Measurements from ENCODE around the gene FAR2. TPM values are rescaled to one million over a fixed set of nuclear protein-coding genes. Genes with fewer than 3 reads are reported as not detected.

Gene FAR2
- total RNA-seq, 1 experiment from 2014 or later, result 10.7 TPM

GRCh38 chr12:29208060-29208459 lies 59.0 kb downstream of the FAR2 start:
- TF ChIP-seq CTCF (conservative IDR thresholded peaks at IDR 0.05; ENCODE audit: low read depth, low read length) (no peak), EZH2 (IDR thresholded peaks at IDR 0.05; ENCODE audit: borderline replicate concordance, low read depth, low read length, poor library complexity, severe bottlenecking) (no peak)
- no peaks in the 10 kb centered on the region for H3K27me3 ChIP-seq (replicated peaks; ENCODE audit: insufficient read depth, low read depth, low read length, poor library complexity)
- H3K4me3 ChIP-seq (ENCODE audit: low read depth, low read length, poor library complexity, severe bottlenecking), result no peak overlapping the region
- intact Hi-C loops (cut with micrococcal nuclease; ENCODE audit: unreplicated experiment), result no loop called here
- no peaks in the 10 kb centered on the region for H3K9me3 ChIP-seq (ENCODE audit: low read depth, low read length, poor library complexity, severe bottlenecking)
- BruUV-seq (replicated peaks), result no TSS peak
- CTCF ChIA-PET, result no interaction called here
- DNase-seq (ENCODE audit: low spot score), result no peak
- H3K27ac ChIP-seq (ENCODE audit: low read depth, low read length, poor library complexity, severe bottlenecking), result no peak overlapping the region
- H3K36me3 ChIP-seq (ENCODE audit: insufficient read depth, low read length, poor library complexity, severe bottlenecking), result no peaks in the 10 kb centered on the region
- POLR2A ChIA-PET (ENCODE audit: low non-redundant PET), result no interaction called here
- peaks cover 8% of the 10 kb centered on the region for H3K4me1 ChIP-seq (ENCODE audit: insufficient read depth, low read length, poor library complexity, severe bottlenecking)

- H3K9me3 ChIP-seq (ENCODE audit: low read depth, low read length, poor library complexity, severe bottlenecking), result no peaks in the 10 kb centered on the region
- H3K4me1 ChIP-seq (ENCODE audit: insufficient read depth, low read length, poor library complexity, severe bottlenecking), result peaks cover 17% of the 10 kb centered on the region
- BruUV-seq (replicated peaks), result no TSS peak
- TF ChIP-seq EZH2 (IDR thresholded peaks at IDR 0.05; ENCODE audit: borderline replicate concordance, low read depth, low read length, poor library complexity, severe bottlenecking), result no peak
- TF ChIP-seq CTCF (conservative IDR thresholded peaks at IDR 0.05; ENCODE audit: low read depth, low read length), result no peak
- H3K4me3 ChIP-seq (ENCODE audit: low read depth, low read length, poor library complexity, severe bottlenecking), result no peak overlapping the region
- H3K36me3 ChIP-seq (ENCODE audit: insufficient read depth, low read length, poor library complexity, severe bottlenecking), result no peaks in the 10 kb centered on the region
- POLR2A ChIA-PET (ENCODE audit: low non-redundant PET), result no interaction called here
- DNase-seq (ENCODE audit: low spot score), result no peak
- H3K27ac ChIP-seq (ENCODE audit: low read depth, low read length, poor library complexity, severe bottlenecking), result no peak overlapping the region
- no peaks in the 10 kb centered on the region for H3K27me3 ChIP-seq (replicated peaks; ENCODE audit: insufficient read depth, low read depth, low read length, poor library complexity)
- CTCF ChIA-PET, result no interaction called here
- intact Hi-C loops (cut with micrococcal nuclease; ENCODE audit: unreplicated experiment), result no loop called here
These were observed 60.0 kb downstream of the FAR2 start for GRCh38 chr12:29208936-29209701.

- no peak for TF ChIP-seq EZH2 (IDR thresholded peaks at IDR 0.05; ENCODE audit: borderline replicate concordance, low read depth, low read length, poor library complexity, severe bottlenecking)
- TF ChIP-seq CTCF (conservative IDR thresholded peaks at IDR 0.05; ENCODE audit: low read depth, low read length), result no peak
- Histone ChIP-seq H3K4me3 (ENCODE audit: low read depth, low read length, poor library complexity, severe bottlenecking) (no peak overlapping the region), H3K4me1 (ENCODE audit: insufficient read depth, low read length, poor library complexity, severe bottlenecking) (peaks cover 26% of the 10 kb centered on the region), H3K27me3 (replicated peaks; ENCODE audit: insufficient read depth, low read depth, low read length, poor library complexity) (no peaks in the 10 kb centered on the region), H3K36me3 (ENCODE audit: insufficient read depth, low read length, poor library complexity, severe bottlenecking) (no peaks in the 10 kb centered on the region), H3K9me3 (ENCODE audit: low read depth, low read length, poor library complexity, severe bottlenecking) (no peaks in the 10 kb centered on the region), H3K27ac (ENCODE audit: low read depth, low read length, poor library complexity, severe bottlenecking) (no peak overlapping the region)
- DNase-seq (ENCODE audit: low spot score), result no peak
- POLR2A ChIA-PET (ENCODE audit: low non-redundant PET), result no interaction called here
- no TSS peak for BruUV-seq (replicated peaks)
- CTCF ChIA-PET, result no interaction called here
- intact Hi-C loops (cut with micrococcal nuclease; ENCODE audit: unreplicated experiment), result no loop called here
These were observed 62.6 kb downstream of the FAR2 start for GRCh38 chr12:29211696-29212095.
